Esophagus squamous epithelium (tissue), 5 donors: ENCODE measurements around the gene GRID2IP. TPM values are rescaled to one million over a fixed set of nuclear protein-coding genes. Genes with fewer than 3 reads are reported as not detected.

ENCODE experiments used
- DNase-seq: peaks from one replicate; lab custom pipeline; 2025; lab: John Stamatoyannopoulos, UW
- H3K27ac ChIP-seq, 4 donors: fragments of 200-600 bp; sonication (generic); one replicate each; pipeline ENCODE4 v1.5.1; 2016 to 2019; ENCODE audit warnings: mild to moderate bottlenecking in 1 of 4
- H3K27me3 ChIP-seq, 4 donors: fragments of 200-600 bp; sonication (generic); 1 replicate in 3 of 4; 2 replicates in 1 of 4; pipeline versions ENCODE4 v1.5.1 to v1.6.0; 2017 to 2021; ENCODE audit warnings: antibody characterized with exemption in 1 of 4
- H3K36me3 ChIP-seq, 3 donors: fragments of 200-600 bp; sonication (generic); one replicate each; pipeline ENCODE4 v1.5.1; 2016 to 2019
- H3K4me1 ChIP-seq, 3 donors: fragments of 200-600 bp; sonication (generic); one replicate each; pipeline ENCODE4 v1.5.1; 2017 to 2019
- H3K4me3 ChIP-seq, 4 donors: fragments of 200-600 bp; sonication (generic); 1 replicate in 3 of 4; 2 replicates in 1 of 4; pipeline ENCODE4 v1.5.1; 2016 to 2019; ENCODE audit warnings: mild to moderate bottlenecking in 2 of 4, moderate library complexity in 1 of 4
- H3K9me3 ChIP-seq, 3 donors: fragments of 200-600 bp; sonication (generic); one replicate each; pipeline ENCODE4 v1.5.1; 2016 to 2019
- POLR2A ChIP-seq, 4 donors: fragments of 450-650 bp; IDR thresholded peaks; one replicate each; pipeline ENCODE4 v1.6.1; 2017; ENCODE audit warnings: antibody characterized with exemption in 4 of 4, mild to moderate bottlenecking in 4 of 4, moderate library complexity in 3 of 4
- WGBS, 2 donors: methylation state at CpG; one replicate each; pipeline ENCODE4 v1.1.5; 2018; 5-methylcytosine and 5-hydroxymethylcytosine counted together
- intact Hi-C: fragments of 100-400 bp; cut with DNase I; formaldehyde crosslinking; loops from one replicate; pipeline ENCODE4 v1.15.0; 2022
- total RNA-seq, 4 donors: library from RNA; depleted of rRNA; stranded (reverse); fragments of >200 nt; gene quantifications; one replicate each; pipeline ENCODE4 v1.1.0, GENCODE V29; 2016
- TF ChIP-seq, protein P1 (sequence below), 6 experiments: fragments of 450-650 bp in 4 of 6; fragments of 200-600 bp in 2 of 6; sonication (generic) in 2 of 6; IDR thresholded peaks; one replicate each; pipeline ENCODE4 v1.5.1; 2016 to 2019; ENCODE audit warnings: antibody characterized with exemption in 6 of 6, mild to moderate bottlenecking in 4 of 6, moderate library complexity in 4 of 6
- donor health status: DM: yes; HTN: yes; CAD: no.

The GRID2IP gene
- total RNA-seq, 4 donors from 2014 or later: 0.38 to 1.1 (median 0.44) TPM; not detected in 1

GRCh38 chr7:6481445-6481844, 69.8 kb downstream of the GRID2IP start:
- peak overlapping the region in 1 of 4 donors; percentile 9 for H3K27ac ChIP-seq
- intact Hi-C loops: no loop called here
- WGBS, 2 donors: 80 to 85% methylated on average over 6 of the region's 6 CpGs

DNA sequence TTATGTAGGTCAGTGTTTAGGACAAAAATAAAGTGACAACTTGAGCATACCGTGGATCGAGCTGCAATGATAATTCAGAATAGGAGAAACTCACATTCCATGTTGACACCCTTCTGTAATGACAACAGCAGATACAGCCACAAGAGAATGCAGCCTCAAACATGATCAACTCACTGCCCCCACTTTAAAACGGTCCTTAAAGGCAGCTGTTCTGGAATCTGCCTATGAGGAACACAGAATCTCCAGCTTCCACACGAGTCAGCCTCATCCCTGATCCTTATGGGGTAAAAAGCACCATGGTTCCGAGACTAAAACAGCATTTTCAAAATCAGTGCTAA, 71.0 kb downstream of the GRID2IP start:
- Histone ChIP-seq H3K36me3 (peaks cover 0 to 29% (median 0%) of the 10 kb centered on the region in 3 donors), H3K4me3 (peak overlapping the region in 1 of 4 donors; percentile 35), H3K9me3 (no peaks in the 10 kb centered on the region), H3K4me1 (peaks cover 30 to 77% (median 32%) of the 10 kb centered on the region in 3 donors), H3K27me3 (no peaks in the 10 kb centered on the region), H3K27ac (peak overlapping the region in 1 of 4 donors; percentile 26)
- WGBS, 2 donors: 43 to 64% methylated on average over 3 to 5 of the region's 5 CpGs
- TF ChIP-seq, protein P1, sequence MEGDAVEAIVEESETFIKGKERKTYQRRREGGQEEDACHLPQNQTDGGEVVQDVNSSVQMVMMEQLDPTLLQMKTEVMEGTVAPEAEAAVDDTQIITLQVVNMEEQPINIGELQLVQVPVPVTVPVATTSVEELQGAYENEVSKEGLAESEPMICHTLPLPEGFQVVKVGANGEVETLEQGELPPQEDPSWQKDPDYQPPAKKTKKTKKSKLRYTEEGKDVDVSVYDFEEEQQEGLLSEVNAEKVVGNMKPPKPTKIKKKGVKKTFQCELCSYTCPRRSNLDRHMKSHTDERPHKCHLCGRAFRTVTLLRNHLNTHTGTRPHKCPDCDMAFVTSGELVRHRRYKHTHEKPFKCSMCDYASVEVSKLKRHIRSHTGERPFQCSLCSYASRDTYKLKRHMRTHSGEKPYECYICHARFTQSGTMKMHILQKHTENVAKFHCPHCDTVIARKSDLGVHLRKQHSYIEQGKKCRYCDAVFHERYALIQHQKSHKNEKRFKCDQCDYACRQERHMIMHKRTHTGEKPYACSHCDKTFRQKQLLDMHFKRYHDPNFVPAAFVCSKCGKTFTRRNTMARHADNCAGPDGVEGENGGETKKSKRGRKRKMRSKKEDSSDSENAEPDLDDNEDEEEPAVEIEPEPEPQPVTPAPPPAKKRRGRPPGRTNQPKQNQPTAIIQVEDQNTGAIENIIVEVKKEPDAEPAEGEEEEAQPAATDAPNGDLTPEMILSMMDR (IDR thresholded peaks at IDR 0.05): no peak
- no peak for TF ChIP-seq POLR2A (IDR thresholded peaks at IDR 0.05)
- no peak for DNase-seq
- intact Hi-C loops: no loop called here

More at GRCh38 chr7:6481445-6481844, 69.8 kb downstream of the GRID2IP start:
- Histone ChIP-seq H3K4me3 (no peak overlapping the region), H3K4me1 (peaks cover 30 to 66% (median 32%) of the 10 kb centered on the region in 3 donors), H3K9me3 (no peaks in the 10 kb centered on the region), H3K27me3 (no peaks in the 10 kb centered on the region), H3K36me3 (peaks cover 0 to 26% (median 0%) of the 10 kb centered on the region in 3 donors)
- TF ChIP-seq, protein P1 (IDR thresholded peaks at IDR 0.05): no peak
- TF ChIP-seq POLR2A (IDR thresholded peaks at IDR 0.05): no peak
- no peak for DNase-seq

DNA sequence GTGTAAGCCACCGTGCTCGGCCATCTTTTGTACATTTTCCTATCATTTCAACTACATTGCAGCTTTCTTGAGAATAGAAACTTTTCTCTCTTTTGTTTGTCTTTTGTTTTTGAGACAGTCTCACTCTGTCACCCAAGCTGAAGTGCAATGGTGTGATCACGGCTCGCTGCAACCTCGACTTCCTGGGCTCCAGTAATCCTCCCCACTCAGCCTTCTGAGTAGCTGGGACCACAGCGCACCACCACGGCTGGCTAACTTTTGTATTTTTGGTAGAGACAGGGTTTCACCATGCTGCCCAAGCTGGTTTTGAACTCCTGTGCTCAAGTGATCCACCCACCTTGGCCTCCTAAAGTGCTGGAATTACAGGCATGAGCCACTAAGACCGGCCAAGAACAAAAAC, 72.2 kb downstream of the GRID2IP start:
- peaks cover 0 to 41% (median 0%) of the 10 kb centered on the region in 3 donors for H3K36me3 ChIP-seq
- TF ChIP-seq POLR2A (IDR thresholded peaks at IDR 0.05): no peak
- TF ChIP-seq, protein P1 (IDR thresholded peaks at IDR 0.05): no peak
- no peaks in the 10 kb centered on the region for H3K27me3 ChIP-seq
- H3K9me3 ChIP-seq: no peaks in the 10 kb centered on the region
- H3K27ac ChIP-seq: no peak overlapping the region
- peaks cover 25 to 72% (median 30%) of the 10 kb centered on the region in 3 donors for H3K4me1 ChIP-seq
- 77 to 86% methylated on average over 8 of the region's 8 CpGs for WGBS, 2 donors
- no peak for DNase-seq
- intact Hi-C loops: no loop called here
- no peak overlapping the region for H3K4me3 ChIP-seq

DNA sequence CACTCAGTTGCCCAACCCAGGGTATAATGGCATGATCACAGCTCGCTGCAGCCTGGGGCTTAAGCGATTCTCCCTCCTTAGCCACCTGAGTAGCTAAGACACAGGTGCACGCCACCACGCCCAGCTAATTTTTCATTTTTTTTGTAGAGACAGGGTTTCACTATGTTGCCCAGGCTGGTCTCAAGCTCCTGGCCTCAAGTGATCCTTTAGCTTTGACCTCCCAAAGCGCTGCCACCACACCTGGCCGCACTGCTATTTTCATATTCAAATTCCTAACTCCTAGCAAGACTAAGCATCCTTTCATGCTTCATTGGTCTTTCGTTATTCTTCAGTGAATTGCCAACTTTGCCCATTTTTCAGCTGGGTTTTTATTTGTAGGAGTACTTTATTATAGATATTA, 73.1 kb downstream of the GRID2IP start:
- WGBS, 2 donors: 93 to 96% methylated on average over 7 of the region's 7 CpGs
- TF ChIP-seq, protein P1 (IDR thresholded peaks at IDR 0.05): no peak
- no peak for TF ChIP-seq POLR2A (IDR thresholded peaks at IDR 0.05)
- Histone ChIP-seq H3K27me3 (no peaks in the 10 kb centered on the region), H3K9me3 (no peaks in the 10 kb centered on the region), H3K4me3 (no peak overlapping the region), H3K27ac (no peak overlapping the region), H3K36me3 (peaks cover 0 to 50% (median 2%) of the 10 kb centered on the region in 3 donors), H3K4me1 (peaks cover 25 to 72% (median 30%) of the 10 kb centered on the region in 3 donors)
- DNase-seq: no peak
- intact Hi-C loops: no loop called here

DNA sequence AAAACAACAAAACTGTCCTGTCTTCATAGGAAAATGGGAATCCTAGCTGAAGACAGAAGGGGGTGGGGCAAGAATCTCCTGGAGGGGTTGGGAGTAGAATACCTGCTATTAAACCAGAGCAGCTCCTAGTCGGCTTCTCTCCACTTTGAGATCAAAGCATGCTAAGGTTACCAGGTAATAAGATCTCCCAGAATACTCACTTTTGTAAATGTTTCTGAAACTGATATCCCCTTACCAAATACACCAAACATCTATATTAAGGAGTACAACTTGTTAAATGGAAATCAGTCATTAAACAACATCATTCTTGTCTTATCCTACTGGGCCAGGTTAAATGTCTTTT, 74.0 kb downstream of the GRID2IP start:
- no peaks in the 10 kb centered on the region for H3K27me3 ChIP-seq
- no peak overlapping the region for H3K4me3 ChIP-seq
- intact Hi-C loops: no loop called here
- WGBS, 2 donors: 65 to 80% methylated on average over 1 of the region's 1 CpG
- no peak overlapping the region for H3K27ac ChIP-seq
- H3K4me1 ChIP-seq: peaks cover 21 to 64% (median 23%) of the 10 kb centered on the region in 3 donors
- no peak for TF ChIP-seq POLR2A (IDR thresholded peaks at IDR 0.05)
- TF ChIP-seq, protein P1 (IDR thresholded peaks at IDR 0.05): no peak
- no peaks in the 10 kb centered on the region for H3K9me3 ChIP-seq
- peaks cover 2 to 58% (median 6%) of the 10 kb centered on the region in 3 donors for H3K36me3 ChIP-seq
- DNase-seq: no peak
